Activated naive CD8-positive, alpha-beta T cell treated with anti-CD3 and anti-CD28 coated beads, Interleukin-2, amount 10 ng/mL, durations not matched to agents 7 days and 5 days (primary cell): ENCODE results near the gene NR6A1. TPM values are rescaled to one million over a fixed set of nuclear protein-coding genes. Genes with fewer than 3 reads are reported as not detected.

Source experiments
- ATAC-seq: fragments of 150-1000 bp; cut with Tn5 transposase; one replicate; pipeline ENCODE4 v1.10.0; 2021; ENCODE audit warnings: low read depth, moderate library complexity
- POLR2A ChIA-PET: fragments of 350-600 bp; sonication (Branson Sonifier 250); formaldehyde crosslinking; loops from one replicate; lab custom pipeline; 2021; ENCODE audit warnings: antibody characterized with exemption; lab: Charles Lee
- DNase-seq: peaks from one replicate; pipeline ENCODE4 v3.0.0; 2021
- H3K27ac Mint-ChIP-seq: one replicate; pipeline ENCODE4 v1.8.0; 2022; ENCODE audit warnings: mild to moderate bottlenecking, mixed read lengths
- H3K27me3 Mint-ChIP-seq: one replicate; pipeline ENCODE4 v1.8.0; 2022; ENCODE audit warnings: mild to moderate bottlenecking, moderate library complexity, mixed read lengths
- H3K36me3 Mint-ChIP-seq: one replicate; pipeline ENCODE4 v1.8.0; 2021; ENCODE audit warnings: mild to moderate bottlenecking, mixed read lengths
- H3K4me1 Mint-ChIP-seq: one replicate; pipeline ENCODE4 v1.8.0; 2021; ENCODE audit warnings: mixed read lengths
- H3K4me3 Mint-ChIP-seq: one replicate; pipeline ENCODE4 v1.8.0; 2022; ENCODE audit warnings: mild to moderate bottlenecking, moderate library complexity, mixed read lengths
- H3K9me3 Mint-ChIP-seq: one replicate; pipeline ENCODE4 v1.8.0; 2021; ENCODE audit warnings: mixed read lengths
- total RNA-seq, 2 experiments: library from RNA; stranded (reverse); gene quantifications; one replicate each; pipeline ENCODE4 v1.2.3, GENCODE V29; 2021

The NR6A1 gene
- total RNA-seq, 2 experiments from 2014 or later, result 0.06 to 0.11 TPM

DNA sequence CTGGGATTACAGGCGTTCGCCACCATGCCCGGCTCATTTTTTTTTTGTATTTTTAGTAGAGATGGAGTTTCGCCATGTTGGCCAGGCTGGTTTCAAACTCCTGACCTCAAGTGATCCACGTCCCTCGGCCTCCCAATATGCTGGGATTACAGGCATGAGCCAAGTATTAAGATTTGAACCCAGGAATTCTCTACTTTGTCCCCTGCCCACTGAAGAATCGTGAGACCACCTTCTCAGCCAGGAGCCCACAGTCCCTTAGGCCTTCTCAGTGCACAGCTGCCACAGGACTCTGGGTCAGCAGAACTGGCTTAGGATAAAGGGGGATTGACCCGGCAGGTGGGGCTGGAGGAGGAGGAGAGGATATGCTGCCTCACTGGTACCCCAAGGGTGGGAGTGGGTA, 19.2 kb upstream of the NR6A1 start:
- ATAC-seq (no peak), DNase-seq (no peak)
- H3K9me3 Mint-ChIP-seq, result no peaks in the 10 kb centered on the region
- POLR2A ChIA-PET, result no interaction called here
- peaks cover 30% of the 10 kb centered on the region for H3K27me3 Mint-ChIP-seq
- peaks cover 3% of the 10 kb centered on the region for H3K4me1 Mint-ChIP-seq
- H3K4me3 Mint-ChIP-seq, result no peak overlapping the region
- no peaks in the 10 kb centered on the region for H3K36me3 Mint-ChIP-seq
- no peak overlapping the region for H3K27ac Mint-ChIP-seq

DNA sequence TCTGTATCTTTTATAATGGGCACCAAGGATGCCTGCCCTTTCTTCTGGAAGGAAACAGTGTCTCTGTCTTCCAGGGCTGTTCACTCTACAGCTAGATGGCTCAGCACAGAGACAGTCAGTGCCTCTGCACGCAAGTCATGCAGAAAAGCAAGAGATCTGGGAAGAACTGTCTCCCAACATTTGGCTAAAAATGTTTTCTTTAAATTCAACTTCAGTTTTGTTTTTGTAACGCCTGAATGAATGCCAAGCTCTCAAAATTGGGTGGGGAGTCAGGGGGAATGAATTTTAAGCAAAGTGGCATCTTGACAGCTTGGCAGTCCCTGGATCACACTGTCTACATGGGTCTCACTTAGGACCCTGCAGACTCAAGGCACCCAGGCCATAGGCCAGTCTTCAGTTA, 18.4 kb upstream of the NR6A1 start:
- ATAC-seq (no peak), DNase-seq (no peak)
- POLR2A ChIA-PET, result no interaction called here
- Mint-ChIP-seq H3K4me1 (peaks cover 3% of the 10 kb centered on the region), H3K4me3 (no peak overlapping the region), H3K27ac (no peak overlapping the region), H3K9me3 (no peaks in the 10 kb centered on the region), H3K27me3 (peaks cover 30% of the 10 kb centered on the region), H3K36me3 (no peaks in the 10 kb centered on the region)

DNA sequence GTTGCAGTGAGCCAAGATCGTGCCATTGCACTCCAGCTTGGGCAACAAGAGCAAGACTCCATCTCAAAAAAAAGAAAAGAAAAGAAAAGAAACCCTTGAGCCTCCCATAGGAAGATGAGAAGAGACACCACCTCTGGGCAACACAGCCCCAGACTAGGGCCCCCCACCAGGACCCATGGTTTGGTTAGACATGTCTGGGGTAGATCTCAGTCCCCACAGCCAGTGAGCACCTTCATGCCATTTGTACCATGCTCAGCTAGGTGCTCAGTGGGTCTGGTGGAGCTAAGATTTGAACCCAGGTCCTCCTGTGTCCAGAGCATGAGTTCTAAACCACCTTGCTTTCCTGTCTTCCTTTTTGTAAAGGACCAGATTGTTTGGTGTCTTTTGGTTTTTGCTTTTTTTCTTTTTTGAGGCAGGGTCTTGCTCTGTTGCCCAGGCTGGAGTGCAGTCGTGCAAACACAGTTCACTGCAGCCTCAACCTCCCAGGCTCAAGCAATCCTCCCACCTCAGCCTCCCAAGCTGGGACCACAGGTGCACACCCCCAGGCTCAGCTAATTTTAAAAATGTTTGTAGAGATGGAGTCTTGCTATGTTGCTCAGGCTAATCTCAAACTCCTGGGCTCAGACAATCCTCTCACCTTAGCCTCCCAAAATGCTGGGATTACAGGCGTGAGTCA, 17.6 kb upstream of the NR6A1 start:
- DNase-seq, result no peak
- Mint-ChIP-seq H3K27me3 (peaks cover 28% of the 10 kb centered on the region), H3K27ac (no peak overlapping the region)

DNA sequence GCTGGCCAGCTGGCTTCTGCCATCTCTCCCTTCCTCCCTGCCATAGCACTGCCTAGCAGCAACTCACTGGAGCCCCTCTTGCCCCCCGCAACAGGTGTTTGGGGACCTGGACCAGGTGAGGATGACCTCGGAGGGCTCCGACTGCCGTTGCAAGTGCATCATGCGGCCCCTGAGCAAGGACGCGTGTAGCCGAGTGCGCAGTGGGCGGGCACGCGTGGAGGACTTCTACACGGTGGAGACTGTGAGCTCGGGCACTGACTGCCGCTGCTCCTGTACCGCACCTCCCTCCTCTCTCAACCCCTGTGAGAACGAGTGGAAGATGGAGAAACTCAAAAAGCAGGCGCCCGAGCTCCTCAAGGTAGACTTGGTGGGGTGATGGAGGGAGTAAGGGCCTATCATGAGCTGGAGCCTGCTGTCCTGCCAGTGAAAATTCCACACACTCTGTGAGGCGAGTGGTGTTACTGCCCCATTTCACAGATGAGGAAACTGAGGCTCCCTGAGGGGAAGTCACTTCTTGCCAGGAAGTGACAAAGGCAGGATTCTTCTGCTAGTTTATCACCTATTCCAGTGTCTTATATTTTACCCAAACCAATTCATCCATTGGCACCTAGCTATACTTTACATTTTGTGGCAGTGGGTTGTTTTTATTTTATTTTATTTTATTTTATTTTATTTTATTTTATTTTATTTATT, 15.9 kb upstream of the NR6A1 start:
- no peaks in the 10 kb centered on the region for H3K36me3 Mint-ChIP-seq
- H3K27me3 Mint-ChIP-seq, result peaks cover 20% of the 10 kb centered on the region
- POLR2A ChIA-PET, result no interaction called here

More for the DNA sequence above, 17.6 kb upstream of the NR6A1 start:
- H3K9me3 Mint-ChIP-seq, result no peaks in the 10 kb centered on the region
- H3K4me3 Mint-ChIP-seq, result no peak overlapping the region
- H3K4me1 Mint-ChIP-seq, result peaks cover 3% of the 10 kb centered on the region
- H3K36me3 Mint-ChIP-seq, result no peaks in the 10 kb centered on the region
- POLR2A ChIA-PET, result no interaction called here
- no peak for ATAC-seq

DNA sequence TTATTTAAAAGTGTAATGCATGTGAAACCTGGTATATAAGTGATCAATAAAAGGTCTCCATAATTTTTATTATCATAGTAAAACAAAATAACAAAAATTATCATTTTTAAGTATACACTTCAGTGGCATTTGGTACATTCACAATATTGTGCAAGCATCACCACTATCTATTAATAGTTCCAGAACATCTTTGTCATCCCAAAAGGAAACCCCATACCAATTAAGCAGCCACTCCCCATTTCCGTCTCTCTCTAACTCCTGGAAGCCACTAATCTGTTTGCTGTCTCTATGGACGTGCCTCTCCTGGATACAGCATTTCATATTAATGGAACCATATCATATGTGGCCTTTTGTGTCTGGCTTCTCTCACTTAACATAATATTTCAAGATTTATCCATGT, 13.4 kb upstream of the NR6A1 start:
- H3K9me3 Mint-ChIP-seq, result no peaks in the 10 kb centered on the region
- no peak overlapping the region for H3K4me3 Mint-ChIP-seq
- H3K27me3 Mint-ChIP-seq, result peaks cover 12% of the 10 kb centered on the region
- no peak for ATAC-seq
- no peak for DNase-seq
- no peaks in the 10 kb centered on the region for H3K4me1 Mint-ChIP-seq
- POLR2A ChIA-PET, result interaction anchor here (0.7 kb wide), 1 partner anchor 113 kb away, joined by 4 read pairs; no protein-coding TSS in a partner anchor
- no peak overlapping the region for H3K27ac Mint-ChIP-seq
- H3K36me3 Mint-ChIP-seq, result no peaks in the 10 kb centered on the region

More for the DNA sequence above, 15.9 kb upstream of the NR6A1 start:
- Mint-ChIP-seq H3K4me3 (no peak overlapping the region), H3K9me3 (no peaks in the 10 kb centered on the region), H3K27ac (no peak overlapping the region), H3K4me1 (peaks cover 3% of the 10 kb centered on the region)
- peak; percentile 5 for DNase-seq
- no peak for ATAC-seq

DNA sequence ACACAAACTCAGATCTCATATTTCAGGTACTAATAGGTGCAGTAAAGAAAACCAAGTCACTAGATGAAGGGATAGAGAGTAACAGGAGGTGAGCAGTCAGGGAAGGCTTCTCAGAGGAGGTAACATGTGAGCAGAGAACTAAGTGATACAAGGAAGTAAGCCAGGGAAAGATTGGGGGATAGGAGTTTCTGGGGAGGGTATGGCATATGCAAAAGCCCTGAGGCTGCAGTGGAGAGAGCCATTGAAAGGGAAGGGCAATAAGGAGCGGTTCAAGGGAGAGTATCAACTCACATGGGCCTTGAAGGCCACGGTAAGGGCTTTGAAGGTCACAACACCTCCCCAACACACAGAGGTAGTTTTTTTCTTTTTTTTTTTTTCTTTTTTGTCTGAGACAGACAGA, 12.7 kb upstream of the NR6A1 start:
- H3K27me3 Mint-ChIP-seq, result peaks cover 12% of the 10 kb centered on the region
- no peaks in the 10 kb centered on the region for H3K36me3 Mint-ChIP-seq
- DNase-seq, result no peak
- H3K4me1 Mint-ChIP-seq, result no peaks in the 10 kb centered on the region
- ATAC-seq, result no peak
- no peaks in the 10 kb centered on the region for H3K9me3 Mint-ChIP-seq
- H3K4me3 Mint-ChIP-seq, result no peak overlapping the region
- no peak overlapping the region for H3K27ac Mint-ChIP-seq
- POLR2A ChIA-PET, result no interaction called here

DNA sequence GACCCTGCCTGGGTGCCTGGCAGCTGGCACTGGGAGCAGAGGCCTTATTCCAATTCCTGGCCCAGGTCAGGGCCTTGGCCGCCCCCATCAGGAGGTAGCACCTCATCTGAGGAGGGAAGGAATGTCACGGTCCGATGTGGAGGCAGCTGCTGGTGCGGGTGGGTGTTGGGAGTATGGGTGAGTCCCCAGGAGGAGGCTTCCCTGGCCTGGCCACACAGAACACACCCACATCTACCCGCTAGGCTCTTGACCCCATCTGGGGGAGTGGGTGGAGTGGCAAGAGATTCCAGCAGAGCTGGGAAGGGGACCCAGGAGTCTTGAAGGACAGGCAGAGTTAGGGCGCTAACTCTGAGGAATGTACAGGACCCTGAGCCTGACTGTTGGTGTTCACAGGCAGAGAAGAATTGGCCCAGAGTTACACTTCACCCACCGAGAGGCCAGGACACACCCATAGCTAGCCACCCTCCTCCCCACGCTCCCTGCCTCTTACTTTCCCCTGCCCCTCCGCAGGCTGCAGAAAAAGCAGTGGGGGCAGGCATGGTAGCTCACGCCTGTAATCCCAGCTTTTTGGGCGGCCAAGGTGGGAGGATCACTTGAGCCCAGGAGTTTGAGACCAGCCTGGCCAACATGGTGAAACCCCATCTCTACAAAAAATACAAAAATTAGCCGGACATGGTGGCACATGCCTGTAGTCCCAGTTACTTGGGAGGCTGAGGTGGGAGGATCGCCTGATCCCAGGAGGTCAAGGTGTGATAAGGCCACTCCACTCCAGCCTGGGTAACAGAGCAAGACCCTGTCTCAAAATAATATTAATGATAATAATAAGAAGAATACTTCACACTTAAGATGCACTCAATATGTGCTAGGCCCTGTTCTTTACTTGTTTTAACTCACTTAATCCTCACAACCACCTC, 11.8 kb upstream of the NR6A1 start:
- Mint-ChIP-seq H3K27me3 (peaks cover 13% of the 10 kb centered on the region), H3K9me3 (no peaks in the 10 kb centered on the region), H3K4me3 (no peak overlapping the region), H3K4me1 (no peaks in the 10 kb centered on the region), H3K27ac (no peak overlapping the region), H3K36me3 (no peaks in the 10 kb centered on the region)
- POLR2A ChIA-PET, result interaction anchor here (1.2 kb wide), 1 partner anchor 78 kb away, joined by 3 read pairs; no protein-coding TSS in a partner anchor
- no peak for ATAC-seq
- peak; percentile 12 for DNase-seq

DNA sequence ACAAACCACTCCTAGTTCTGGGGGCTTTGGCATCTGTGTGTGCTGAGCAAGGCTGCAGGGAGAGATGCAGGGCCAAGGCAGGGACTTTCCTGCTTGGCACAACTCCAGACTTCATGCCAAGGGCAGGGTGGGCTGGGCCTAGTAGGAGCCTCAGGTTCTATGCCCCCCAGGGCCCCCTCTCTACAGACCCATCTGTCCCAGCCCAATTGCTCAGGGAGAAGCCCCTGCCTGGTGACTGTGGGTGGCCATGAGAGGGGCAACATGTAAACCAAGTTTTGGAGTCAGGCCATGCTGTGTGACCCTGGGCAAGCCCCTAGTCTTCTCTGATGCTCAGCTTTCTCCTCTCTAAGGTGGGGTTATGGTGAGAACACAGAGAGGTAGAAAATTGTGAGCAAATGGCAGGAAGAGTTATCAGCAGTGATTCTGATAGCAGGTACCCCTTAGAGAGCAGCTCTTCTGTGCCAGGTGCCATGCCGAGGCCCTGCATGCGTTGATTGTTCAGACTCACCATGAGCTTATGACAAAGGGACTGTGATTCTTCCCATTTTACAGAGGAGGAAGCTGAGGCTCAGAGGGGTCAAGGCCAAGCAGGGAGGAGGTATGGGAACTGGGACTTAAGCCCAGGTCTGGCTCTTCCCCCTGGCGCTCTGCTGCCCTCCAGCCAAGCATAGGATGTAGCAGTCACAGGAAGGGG, 11.0 kb upstream of the NR6A1 start:
- POLR2A ChIA-PET, result interaction anchor here (1.2 kb wide), 1 partner anchor 79 kb away, joined by 3 read pairs; no protein-coding TSS in a partner anchor
- Mint-ChIP-seq H3K4me3 (no peak overlapping the region), H3K27ac (no peak overlapping the region), H3K27me3 (peaks cover 18% of the 10 kb centered on the region), H3K4me1 (no peaks in the 10 kb centered on the region), H3K36me3 (no peaks in the 10 kb centered on the region), H3K9me3 (no peaks in the 10 kb centered on the region)
- ATAC-seq (no peak), DNase-seq (peak; percentile 19)

DNA sequence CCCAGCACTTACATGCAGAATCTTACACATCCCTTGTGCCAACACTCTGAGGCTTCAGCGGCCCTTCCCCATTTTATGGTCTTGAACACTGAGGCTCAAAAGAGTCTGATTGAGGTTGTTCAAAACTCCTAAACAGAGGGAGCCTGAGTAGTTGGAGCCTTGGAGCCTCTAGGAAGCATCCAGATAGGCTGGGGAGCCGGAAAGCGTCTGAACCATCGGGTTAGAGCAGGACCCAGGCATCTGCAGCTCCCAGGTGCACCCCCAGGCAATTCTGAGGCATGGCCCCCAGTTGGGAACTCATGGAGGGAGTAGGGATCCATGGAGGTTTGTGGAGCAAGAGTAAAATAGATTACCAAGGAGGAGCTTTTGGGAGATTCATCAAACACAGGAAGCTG, 9.6 kb upstream of the NR6A1 start:
- Mint-ChIP-seq H3K27ac (no peak overlapping the region), H3K36me3 (no peaks in the 10 kb centered on the region), H3K9me3 (no peaks in the 10 kb centered on the region), H3K4me3 (no peak overlapping the region), H3K27me3 (peaks cover 27% of the 10 kb centered on the region), H3K4me1 (peaks cover 5% of the 10 kb centered on the region)
- ATAC-seq (no peak), DNase-seq (no peak)
- POLR2A ChIA-PET, result no interaction called here

DNA sequence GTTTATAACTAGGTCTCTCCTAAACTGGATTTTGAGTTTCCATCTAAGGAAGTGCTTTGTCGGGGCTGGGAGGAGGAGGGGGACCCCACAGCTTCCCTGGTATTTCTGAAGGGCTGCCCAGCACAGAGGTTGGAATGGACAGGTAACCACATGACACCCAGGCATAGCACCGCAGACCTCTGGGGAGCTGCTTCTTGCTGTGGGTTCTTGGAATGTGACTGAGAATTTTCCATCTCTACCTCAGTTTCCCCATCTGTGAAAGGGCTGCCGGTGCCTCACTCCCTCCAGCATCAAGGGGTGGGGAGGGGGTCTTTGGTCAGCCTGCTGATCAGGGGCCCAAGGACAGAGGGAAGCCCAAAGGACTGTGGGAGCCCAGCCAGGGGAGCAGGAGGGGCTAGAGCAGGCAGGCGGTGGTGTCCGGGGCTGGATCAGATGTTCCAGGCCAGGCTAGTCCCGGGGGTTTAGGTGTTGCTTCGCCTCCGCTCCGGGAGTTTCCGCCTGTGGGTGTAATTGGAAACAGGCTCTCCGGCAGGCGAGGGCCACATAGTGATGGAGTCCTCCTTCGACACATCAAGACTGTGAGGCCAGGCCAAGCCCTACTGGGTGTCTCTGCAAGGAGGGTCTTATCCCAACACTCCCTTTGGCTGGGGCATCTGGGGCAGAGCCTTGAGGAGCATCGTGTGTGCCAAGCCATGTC, 9.1 kb upstream of the NR6A1 start:
- DNase-seq, result no peak
- H3K4me3 Mint-ChIP-seq, result no peak overlapping the region
- POLR2A ChIA-PET, result interaction anchor here (1.5 kb wide), 1 partner anchor 81 kb away, joined by 4 read pairs; no protein-coding TSS in a partner anchor

DNA sequence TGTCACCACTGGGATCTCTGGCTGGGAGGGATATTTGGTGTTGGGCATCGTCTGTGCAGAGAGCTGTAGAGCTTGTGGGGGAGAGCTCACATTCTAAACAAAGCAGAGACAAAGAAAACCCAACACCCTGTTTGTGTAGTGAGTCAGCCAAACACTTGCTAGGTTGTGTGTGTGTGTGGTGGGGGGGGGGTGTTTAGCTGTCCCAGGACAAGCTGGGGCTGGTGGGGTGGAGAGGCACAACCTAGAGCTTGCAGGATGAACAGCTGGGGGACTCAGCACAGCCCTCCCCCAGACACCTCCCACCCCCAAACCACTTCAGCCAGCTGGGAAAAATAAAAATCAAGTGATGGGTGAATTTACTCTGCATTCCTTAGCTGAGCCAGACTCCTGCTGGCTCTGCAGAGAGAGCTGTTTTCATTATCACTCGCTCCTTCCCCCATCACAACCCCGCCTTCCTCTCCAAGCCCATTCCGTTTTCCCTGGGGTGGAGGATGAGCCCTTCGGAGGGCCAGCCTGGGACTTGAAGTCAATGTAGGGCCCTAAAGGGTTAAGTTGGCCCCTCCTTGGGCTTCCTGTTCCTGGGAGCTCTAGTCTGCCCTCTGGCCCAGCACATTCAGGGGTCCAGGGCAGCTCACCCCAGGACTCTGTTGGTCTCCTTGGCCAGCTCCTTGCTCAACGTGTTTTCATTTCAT, 8.4 kb upstream of the NR6A1 start:
- DNase-seq (peak; percentile 7), ATAC-seq (no peak)
- Mint-ChIP-seq H3K4me3 (no peak overlapping the region), H3K27ac (no peak overlapping the region), H3K4me1 (peaks cover 6% of the 10 kb centered on the region), H3K27me3 (peaks cover 37% of the 10 kb centered on the region), H3K36me3 (no peaks in the 10 kb centered on the region), H3K9me3 (no peaks in the 10 kb centered on the region)
- POLR2A ChIA-PET, result interaction anchor here (1.5 kb wide), 1 partner anchor 82 kb away, joined by 4 read pairs; no protein-coding TSS in a partner anchor

More for the DNA sequence above, 9.1 kb upstream of the NR6A1 start:
- H3K36me3 Mint-ChIP-seq, result no peaks in the 10 kb centered on the region
- H3K27me3 Mint-ChIP-seq, result peaks cover 33% of the 10 kb centered on the region
- ATAC-seq, result no peak
- no peaks in the 10 kb centered on the region for H3K9me3 Mint-ChIP-seq
- H3K27ac Mint-ChIP-seq, result no peak overlapping the region
- peaks cover 5% of the 10 kb centered on the region for H3K4me1 Mint-ChIP-seq
